HTERT RPE-1 (cell line): Measurements from ENCODE around the gene SPEM1.
"Not testable (repeated sequence)": the region's sequence is repeated elsewhere in the genome, so short reads cannot be mapped to it uniquely, and the experiment has no call there.

Source experiments
- in situ Hi-C: fragments of 300-500 bp; cut with MboI; formaldehyde crosslinking; loops from 4 replicates; pipeline ENCODE4 v1.14.3; 2020; ENCODE audit warnings: low sequenced_read_pairs

Gene SPEM1

GRCh38 chr17:7467498-7467897 lies 47.4 kb downstream of the SPEM1 start:
- in situ Hi-C loops: no loop called here

- in situ Hi-C loops: no loop called here
Measured at GRCh38 chr17:7468290-7468689, 48.2 kb downstream of the SPEM1 start.

GRCh38 chr17:7468804-7469389 lies 48.8 kb downstream of the SPEM1 start:
- in situ Hi-C loops: no loop called here

- in situ Hi-C loops: not testable (repeated sequence)
Measured at GRCh38 chr17:7469843-7470242, 49.7 kb downstream of the SPEM1 start.

DNA sequence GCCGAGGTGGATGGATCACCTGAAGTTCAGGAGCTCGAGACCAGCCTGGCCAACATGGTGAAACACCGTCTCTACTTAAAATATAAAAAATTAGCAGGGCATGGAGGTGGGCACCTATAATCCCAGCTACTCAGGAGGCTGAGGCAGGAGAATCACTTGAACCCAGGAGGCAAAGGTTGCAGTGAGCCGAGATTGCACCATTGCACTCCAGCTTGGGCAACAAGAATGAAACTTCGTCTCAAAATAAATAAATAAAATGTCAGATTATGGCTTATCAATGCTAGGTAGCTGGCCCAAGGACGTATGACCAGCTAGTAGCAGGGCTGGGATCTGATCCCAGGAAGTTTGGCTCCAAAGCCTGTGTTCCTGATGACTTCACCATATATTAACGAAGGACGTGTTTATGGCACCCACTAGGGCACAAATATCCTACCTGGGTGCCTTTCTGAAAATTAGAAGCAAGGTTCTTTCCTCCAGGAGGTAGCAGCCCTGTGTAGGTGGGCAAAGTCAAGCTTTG lies 50.4 kb downstream of the SPEM1 start:
- in situ Hi-C loops: not testable (repeated sequence)
